Ureter (tissue), 1 donor: ENCODE data around the gene TXNDC8. TPM values are rescaled to one million over a fixed set of nuclear protein-coding genes. Genes with fewer than 3 reads are reported as not detected.

Experiments
- DNase-seq: peaks from one replicate; pipeline ENCODE4 v3.0.0-alpha.2; 2020; ENCODE audit warnings: low spot score
- total RNA-seq: library from RNA; stranded (reverse); gene quantifications from one replicate; pipeline ENCODE4 v1.2.4, GENCODE V29; 2023
- donor health status: DM: yes; HTN: yes; CAD: no.

Gene TXNDC8
- total RNA-seq, 1 donor from 2014 or later: not detected

DNA sequence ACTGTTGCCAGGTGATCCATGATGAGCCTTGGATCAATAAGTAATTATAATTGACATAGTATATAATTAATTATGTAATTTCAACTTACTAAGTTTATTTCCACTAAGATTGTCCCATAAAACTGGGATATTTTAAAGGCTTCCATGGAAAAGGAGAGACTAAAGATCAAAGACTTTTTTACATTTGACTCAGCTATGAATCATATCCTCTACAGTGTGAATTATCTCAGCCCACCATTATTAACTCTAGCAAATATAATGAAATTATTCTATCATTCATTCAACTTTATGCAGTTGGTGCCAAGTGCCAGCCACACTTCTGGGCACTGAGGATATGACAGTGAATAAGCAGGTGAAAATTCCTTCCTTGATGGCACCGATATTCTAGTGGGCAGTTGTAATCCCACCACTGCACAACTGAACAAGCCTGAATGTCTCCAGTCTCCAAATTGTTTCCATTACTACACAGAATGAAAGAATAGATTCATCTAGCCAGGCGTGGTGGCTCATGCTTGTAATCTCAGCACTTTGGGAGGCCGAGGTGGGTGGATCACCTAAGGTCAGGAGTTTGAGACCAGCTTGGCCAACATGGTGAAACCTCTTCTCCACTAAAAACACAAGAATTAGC is 59.5 kb downstream of the TXNDC8 start:
- no peak for DNase-seq

DNA sequence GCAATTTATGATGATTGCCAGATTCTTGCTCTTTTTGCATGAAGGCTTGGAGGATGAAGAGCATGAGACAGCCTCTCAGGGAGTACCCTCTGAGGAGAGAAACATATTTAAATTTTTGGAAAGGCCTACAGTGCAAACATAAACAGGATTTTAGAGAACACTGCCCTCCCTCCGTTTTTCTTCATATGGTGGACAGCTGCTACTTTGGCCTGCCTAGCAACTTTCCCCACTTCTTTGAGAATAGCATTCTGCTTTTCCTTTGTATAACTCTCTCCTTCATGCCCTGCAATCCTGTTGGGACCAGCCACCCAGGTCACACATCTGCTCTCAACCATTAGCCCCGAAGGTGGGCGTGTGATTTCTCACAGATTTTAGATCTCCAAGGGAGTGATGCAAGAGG is 60.9 kb downstream of the TXNDC8 start:
- no peak for DNase-seq

- no peak for DNase-seq
These were observed 67.3 kb downstream of the TXNDC8 start for GRCh38 chr9:110270211-110270995.

GRCh38 chr9:110266795-110267194 is 70.9 kb downstream of the TXNDC8 start:
- DNase-seq: no peak

- DNase-seq: no peak
These were observed 76.0 kb downstream of the TXNDC8 start for GRCh38 chr9:110261632-110262031.

DNA sequence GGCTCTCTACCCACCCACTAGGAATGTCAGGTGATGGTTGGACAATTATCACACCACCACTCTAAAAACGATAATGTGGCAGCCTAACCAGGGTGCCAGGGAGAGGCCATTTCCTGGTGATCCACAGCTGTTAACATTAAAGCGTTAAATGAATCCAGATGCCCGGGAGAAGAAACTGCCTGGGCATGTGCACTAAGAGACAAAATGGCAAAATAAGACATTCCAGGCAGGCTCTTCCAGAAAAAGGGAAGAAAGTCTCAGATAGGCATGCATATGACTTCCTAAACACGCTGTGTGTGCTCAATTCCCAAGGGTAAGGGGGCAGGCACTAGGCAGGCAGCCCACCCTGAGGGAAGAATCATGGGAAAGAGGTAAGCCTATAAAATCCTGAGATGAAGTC is 76.8 kb downstream of the TXNDC8 start:
- DNase-seq: no peak

- no peak for DNase-seq
These were observed 78.1 kb downstream of the TXNDC8 start for GRCh38 chr9:110259566-110259965.

- no peak for DNase-seq
These were observed 79.0 kb downstream of the TXNDC8 start for GRCh38 chr9:110258690-110259091.

GRCh38 chr9:110257956-110258355 is 79.7 kb downstream of the TXNDC8 start:
- no peak for DNase-seq

DNA sequence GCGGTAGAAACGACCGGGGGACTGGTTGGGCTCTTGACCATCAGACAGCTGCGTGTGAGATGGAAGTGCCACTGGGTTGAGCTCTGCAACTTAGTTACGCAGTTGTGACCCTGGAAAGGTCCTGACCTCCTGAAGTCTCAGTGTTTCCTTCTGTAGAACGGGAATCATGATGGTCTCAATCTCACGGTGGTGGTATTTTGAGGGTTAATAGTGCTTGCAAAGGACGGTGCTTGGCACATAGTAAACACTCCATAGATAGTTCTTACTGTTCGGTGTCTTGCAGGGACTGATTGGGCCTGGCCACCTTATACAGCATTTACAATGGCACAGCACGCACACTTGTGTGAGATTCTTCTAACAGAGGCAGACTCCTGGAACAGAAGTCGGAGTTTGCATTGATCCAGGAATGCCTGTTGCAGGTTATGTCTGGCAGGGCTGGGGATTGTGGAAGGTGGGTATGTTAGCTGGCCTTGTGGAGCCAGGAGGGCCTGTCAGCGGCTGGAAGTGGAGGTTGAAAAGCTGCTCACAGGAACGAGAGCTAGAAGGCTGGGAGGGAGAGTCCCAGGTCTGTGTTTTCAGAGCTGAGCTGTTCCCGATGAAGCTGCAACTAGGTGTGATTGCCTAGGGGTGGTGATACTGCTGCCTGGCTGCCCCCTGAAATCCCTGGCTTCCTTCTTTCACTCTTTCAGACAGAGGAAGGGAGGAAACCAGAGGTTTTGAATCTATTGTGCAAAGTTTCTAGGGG is 80.4 kb downstream of the TXNDC8 start:
- peak; percentile 46 for DNase-seq

DNA sequence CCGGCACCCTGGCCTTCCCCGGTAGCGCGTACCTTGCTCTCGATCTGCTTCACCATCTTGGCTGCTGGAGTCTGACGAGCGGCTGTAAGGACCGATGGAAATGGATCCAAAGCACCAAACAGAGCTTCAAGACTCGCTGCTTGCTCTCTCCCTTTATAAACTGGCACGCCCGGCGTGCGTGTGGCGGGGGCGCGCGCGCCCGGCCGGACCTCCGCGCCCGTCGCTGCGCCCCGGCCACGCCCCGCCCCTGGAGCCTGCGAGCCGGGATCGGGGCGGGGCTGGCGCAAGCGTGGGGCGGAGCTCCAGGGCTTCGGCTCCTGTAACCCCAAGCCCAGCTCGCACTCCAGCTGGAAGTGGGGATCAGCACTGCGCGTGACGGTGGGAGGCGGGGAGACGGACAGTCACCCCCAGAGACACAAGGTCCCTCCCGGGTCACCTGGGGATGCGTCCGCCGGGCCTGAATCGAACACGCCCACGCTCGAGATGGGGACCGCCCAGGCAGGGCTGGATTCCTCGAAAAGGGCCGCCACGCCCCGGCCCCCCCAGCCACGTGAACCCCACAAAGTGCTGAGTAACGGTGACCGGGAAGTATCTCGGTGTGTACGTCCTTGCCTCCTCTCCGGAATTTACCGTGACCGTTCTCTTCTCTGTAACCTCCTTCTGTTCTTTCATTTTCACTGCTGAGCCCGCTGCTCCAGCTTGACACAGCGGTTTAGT is 81.1 kb downstream of the TXNDC8 start, which contains the start of gene TXN:
Gene TXN, minus strand, starts transcription at position 128 of the 717 bp plus-strand sequence. Its CDS starts 72 bp downstream, at position 56.
- DNase-seq: peak; percentile 92

DNA sequence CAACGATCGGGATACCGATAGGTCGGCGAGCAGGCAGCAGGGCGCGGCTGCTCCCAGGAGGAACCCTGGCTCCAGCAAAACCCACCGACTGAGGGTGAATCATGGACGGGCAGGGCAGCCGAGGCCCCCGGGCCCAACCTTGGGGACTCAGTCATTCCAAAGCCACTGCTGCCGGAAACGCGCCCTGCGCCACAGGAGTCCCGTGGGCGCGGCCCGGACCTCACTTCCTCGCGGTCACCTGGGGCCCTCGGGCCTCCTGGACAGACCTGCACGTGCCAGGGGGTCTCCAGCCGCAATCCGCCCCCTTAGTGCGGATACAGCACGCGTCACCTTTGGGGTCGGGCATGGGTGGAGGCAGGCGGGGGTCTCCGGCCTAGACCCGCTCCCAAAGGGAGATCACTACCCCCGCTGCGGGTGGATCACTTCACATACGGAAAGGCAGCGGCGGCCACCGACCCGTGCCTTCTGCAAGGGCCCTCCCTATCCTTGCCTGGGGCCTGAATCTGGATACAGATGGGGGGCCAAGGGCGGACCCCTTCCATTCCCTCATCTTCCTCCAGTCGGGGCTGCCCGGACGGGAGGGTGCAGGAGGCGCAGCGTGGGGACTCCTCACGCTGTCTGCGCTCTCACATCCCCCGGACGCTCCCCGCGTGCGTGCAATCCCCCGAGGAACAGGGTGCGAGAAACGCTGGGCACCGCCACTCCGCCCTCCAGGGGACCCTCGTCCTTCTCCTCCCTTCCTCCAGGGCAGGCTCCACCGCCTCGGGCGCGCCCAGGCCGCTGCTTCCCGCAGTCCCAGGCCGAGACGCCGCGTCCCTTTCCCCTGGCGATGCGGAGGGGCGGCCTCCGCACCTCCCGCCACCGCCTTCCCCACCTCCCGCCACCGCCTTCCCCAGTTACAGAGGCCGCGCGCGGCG is 81.9 kb downstream of the TXNDC8 start:
- peak; percentile 74 for DNase-seq

DNA sequence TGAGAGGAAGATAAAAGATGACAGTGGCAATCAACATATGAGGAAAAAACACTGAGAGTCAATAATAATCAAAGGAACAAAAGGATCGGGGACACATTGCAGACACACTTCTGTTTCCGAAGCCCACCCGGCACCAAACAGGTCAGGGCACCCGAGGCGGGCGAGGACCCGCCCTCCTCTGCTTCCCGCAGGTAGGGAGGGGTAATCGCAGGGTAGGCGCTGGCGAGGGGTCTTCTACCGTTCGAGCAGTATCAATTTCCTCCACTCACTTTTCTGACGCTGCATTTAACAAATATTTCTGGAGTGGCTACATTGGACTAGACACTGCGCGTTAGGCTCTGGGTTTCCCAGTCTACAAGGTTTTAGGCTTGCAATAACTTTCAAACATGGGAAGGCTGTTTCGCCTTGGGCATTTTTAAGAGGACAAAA is 82.6 kb downstream of the TXNDC8 start:
- no peak for DNase-seq

DNA sequence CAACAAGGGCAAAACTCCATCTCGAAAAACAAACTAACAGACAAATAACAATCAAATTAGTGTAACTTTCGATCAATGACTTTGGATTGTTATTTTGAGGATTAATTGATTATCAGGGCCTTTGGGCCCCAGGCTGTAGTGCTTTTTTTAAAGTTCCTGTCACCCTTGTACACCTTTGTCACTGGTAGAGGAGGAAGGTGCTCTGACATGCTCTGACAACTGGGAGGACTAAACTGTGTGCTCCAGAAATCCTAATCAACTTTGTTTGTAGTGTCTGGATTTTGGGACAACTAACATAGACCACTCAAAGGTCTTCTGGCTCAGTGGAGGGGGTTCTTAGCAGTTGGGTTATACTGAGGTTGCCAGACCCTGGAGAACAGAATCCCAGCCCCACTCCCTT is 83.2 kb downstream of the TXNDC8 start:
- no peak for DNase-seq

Other genes with a start within 250 kb of the TXNDC8 start
- 6.7 TPM for gene C9orf152, start 129.7 kb downstream of the TXNDC8 start, total RNA-seq
- 170 TPM for gene TXN, start 81.4 kb downstream of the TXNDC8 start, total RNA-seq
- gene SVEP1, start 241.9 kb upstream of the TXNDC8 start, total RNA-seq: 19.7 TPM